Stimulated activated naive CD8-positive, alpha-beta T cell treated with anti-CD3 and anti-CD28 coated beads, Interleukin-15, Interleukin-2, amounts not matched to agents 100 U/mL and 50 U/mL, for 24 hours (primary cell): ENCODE data around the gene APOBEC3F.
"Not testable (repeated sequence)": the region's sequence is repeated elsewhere in the genome, so short reads cannot be mapped to it uniquely, and the experiment has no call there.

ENCODE experiments used
- ATAC-seq: fragments of 150-1000 bp; cut with Tn5 transposase; one replicate; pipeline ENCODE4 v1.10.0; 2021
- DNase-seq: peaks from one replicate; pipeline ENCODE4 v3.0.0; 2021

Gene APOBEC3F

GRCh38 chr22:39040538-39041296 is at the start of gene APOBEC3F:
Gene APOBEC3F, plus strand, starts transcription at chr22:39040864. Its CDS starts 97 bp downstream, at chr22:39040961.
- ATAC-seq (peak; percentile 97), DNase-seq (peak; percentile 73)

DNA sequence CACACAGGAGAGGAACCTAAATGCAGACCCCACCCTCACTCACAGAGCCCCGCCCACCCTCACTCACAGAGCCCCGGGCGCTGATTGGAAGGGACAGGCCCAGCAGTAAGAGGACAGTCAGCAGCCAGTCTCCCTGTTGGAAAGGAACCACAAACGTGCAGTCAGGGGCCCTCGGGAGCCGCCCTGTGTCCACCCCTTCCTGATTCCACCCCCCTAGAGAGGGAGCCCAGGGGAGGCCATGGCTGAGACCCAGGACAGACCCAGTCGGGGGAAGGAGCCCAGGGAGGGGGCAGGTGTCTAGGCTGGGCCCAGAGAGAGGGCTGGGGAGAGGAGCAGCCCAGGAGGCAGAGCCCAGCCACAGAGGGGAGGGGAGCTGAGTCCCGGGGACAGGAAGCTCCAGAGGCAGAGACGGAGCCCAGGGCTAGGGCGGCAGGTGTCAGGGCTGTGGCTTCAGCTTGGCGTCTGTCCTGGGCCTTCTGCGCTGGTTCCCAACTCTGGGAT is 47.7 kb upstream of the APOBEC3F start:
- not testable (repeated sequence) for DNase-seq, ATAC-seq

- ATAC-seq (no peak), DNase-seq (no peak)
These were observed 44.6 kb upstream of the APOBEC3F start for GRCh38 chr22:38996105-38996504.

GRCh38 chr22:38997518-38997917 is 43.1 kb upstream of the APOBEC3F start:
- DNase-seq = no peak
- no peak for ATAC-seq

DNA sequence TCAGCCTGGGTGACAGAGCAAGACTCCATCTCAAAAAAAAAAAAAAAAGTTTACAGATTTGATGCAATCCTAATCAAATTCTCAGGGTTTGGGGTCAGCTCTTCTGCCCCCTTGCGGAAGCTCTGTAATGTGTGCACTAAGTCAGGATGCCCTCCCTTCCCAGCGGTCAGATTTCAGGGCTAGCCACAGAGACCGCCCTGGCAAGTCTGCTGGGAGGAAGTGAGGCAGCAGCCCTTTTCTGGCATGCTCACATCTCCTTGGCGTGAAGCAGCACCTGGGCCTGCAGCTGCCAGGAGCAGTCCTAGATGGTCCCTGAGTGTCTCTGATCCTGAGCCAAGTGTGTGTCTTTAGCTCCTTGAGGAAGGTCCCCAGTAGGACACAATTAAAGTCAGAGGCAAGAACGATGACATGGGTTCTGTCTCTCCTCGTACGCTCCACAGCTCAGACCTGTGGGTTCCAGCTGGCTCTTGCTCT is 37.5 kb upstream of the APOBEC3F start:
- ATAC-seq (peak; percentile 96), DNase-seq (peak; percentile 81)

GRCh38 chr22:39007177-39007576 is 33.5 kb upstream of the APOBEC3F start:
- no peak for DNase-seq
- ATAC-seq = no peak

GRCh38 chr22:39008271-39008850 is 32.3 kb upstream of the APOBEC3F start:
- not testable (repeated sequence) for DNase-seq, ATAC-seq

GRCh38 chr22:39010946-39011345 is 29.7 kb upstream of the APOBEC3F start:
- DNase-seq (no peak), ATAC-seq (no peak)

DNA sequence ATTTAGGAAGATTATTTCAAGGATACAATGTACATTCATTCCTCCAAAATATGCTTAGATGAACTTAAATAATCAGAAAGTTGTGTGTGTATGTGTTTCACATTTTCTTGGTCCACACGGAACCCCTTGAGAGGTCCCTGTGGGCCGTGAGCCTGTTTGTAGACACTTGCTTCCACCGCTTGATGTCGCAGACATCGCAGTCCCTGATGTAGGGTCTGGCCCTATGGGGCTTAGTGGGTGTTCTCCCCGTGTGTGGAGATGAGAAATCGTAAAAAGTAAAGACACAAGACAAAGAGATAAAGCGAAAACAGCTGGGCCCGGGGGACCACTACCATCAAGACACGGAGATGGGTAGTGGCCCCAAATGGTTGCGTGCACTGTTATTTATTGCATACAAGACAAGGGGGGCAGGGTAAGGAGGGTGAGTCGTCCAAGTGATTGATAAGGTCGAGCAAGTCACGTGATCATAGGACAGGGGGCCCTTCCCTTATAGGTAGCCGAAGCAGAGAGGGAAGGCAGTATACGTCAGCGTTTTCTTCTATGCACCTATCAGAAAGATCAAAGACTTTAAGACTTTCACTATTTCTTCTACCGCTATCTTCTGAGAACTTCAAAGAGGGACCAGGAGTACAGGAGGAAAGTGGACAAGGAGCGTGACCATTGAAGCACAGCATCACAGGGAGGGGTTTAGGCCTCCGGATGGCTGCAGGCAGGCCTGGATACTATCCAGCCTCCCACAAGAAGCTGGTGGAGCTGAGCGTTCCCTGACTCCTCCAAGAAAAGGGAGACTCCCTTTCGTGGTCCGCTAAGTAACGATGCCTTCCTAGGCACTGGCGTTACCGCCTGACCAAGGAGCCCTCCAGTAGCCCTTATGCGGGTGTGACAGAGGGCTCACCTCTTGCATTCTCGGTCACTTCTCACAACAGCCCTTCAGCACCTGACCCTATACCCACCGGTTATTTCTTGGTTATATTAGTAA is 27.8 kb upstream of the APOBEC3F start:
- ATAC-seq (no peak), DNase-seq (no peak)

- not testable (repeated sequence) for DNase-seq, ATAC-seq
These were observed 27.1 kb upstream of the APOBEC3F start for GRCh38 chr22:39013561-39013941.

DNA sequence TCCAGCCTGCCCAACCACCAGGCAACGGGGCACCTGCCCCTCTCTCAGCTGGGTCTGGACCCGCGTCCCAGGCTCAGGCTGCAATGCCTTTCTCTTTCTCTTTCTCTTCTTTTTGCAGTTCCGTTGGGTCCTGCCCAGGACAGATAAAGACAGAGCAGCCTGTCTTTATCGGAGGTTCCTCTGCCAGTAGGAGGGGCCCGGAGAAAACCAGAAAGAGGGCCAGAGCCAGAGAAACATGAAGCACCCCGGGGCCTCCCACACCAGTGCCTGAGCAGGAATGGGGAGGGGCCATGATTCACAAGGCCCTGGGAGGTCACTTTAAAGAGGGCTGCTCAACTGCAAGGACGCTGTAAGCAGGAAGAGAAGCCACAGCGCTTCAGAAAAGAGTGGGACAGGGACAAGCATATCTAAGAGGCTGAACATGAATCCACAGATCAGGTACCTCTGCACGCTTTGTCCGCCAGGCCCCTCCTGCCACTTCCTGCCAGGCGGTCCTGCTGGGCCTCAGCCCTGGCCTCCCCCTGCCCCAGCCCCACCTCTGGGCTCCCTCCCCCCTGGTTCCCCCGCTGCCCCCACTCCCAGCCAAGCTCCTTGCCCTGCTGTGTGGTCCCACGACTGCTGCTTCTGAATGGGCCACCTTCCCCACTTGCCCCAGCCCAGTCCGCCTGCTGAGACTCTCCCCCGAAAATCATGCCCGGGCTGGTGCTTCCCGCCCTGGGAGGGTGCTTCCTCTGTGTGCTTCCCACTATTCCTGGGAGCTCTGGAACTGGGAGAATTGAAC is 26.5 kb upstream of the APOBEC3F start, which contains the start of gene APOBEC3C:
APOBEC3C (plus strand) TSS at position 316 of the 781 bp plus-strand sequence; CDS start at position 422, 106 bp downstream.
- peak; percentile 84 for DNase-seq
- peak; percentile 99 for ATAC-seq

DNA sequence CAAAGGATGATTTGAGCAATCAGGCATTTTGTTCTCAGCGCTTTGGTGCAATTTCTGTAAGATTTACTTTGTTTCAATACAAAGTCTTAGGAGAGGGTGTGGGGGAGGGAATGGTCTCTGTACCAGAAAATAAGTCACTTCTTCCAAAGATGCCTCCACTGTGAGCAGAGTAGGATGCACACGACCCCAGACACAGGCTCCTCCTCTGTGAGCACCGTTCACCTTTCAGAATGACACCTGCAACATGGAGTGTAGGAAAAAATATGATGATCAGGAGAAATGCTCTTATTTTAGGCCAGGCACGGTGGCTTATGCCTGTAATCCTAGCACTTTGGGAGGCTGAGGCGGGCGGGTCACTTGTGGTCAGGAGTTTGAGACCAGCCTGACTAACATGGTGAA is 25.9 kb upstream of the APOBEC3F start:
- peak; percentile 43 for ATAC-seq

GRCh38 chr22:39016592-39016991 is 24.1 kb upstream of the APOBEC3F start:
- DNase-seq (no peak), ATAC-seq (no peak)

More for the DNA sequence above, 25.9 kb upstream of the APOBEC3F start:
- not testable (repeated sequence) for DNase-seq

- no peak for ATAC-seq
- DNase-seq = no peak
These were observed 22.9 kb upstream of the APOBEC3F start for GRCh38 chr22:39017596-39018365.

DNA sequence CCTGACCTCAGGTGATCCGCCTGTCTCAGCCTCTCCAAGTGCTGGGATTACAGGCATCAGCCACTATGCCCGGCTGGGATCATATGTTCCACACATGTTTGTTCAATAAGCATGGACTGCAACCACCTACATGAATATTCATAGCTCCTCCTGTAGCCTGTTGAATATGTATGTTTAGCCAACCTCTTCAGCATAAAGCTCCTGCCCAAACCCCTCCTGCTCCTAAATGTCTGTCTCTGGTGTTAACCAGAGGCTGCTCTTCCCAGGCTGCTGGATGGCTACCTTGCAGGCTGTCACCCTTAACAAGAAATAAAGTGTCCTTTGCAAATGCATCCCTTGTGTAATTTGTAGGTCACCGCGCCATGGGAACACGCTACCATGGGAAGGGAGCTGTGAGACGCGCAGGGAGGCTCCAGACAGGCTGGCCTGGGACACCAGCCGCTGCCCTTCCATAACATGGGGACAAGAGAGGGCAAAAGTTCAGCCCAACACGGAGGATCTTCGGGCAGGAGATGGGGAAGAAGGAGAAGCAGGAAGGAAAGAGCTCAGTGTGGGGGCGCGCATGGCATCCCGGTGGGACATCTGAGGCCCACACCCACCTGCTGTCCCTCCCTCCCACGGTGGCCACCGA is 20.5 kb upstream of the APOBEC3F start:
- ATAC-seq, DNase-seq: not testable (repeated sequence)

- DNase-seq (no peak), ATAC-seq (no peak)
These were observed 19.0 kb upstream of the APOBEC3F start for GRCh38 chr22:39021552-39022250.

DNA sequence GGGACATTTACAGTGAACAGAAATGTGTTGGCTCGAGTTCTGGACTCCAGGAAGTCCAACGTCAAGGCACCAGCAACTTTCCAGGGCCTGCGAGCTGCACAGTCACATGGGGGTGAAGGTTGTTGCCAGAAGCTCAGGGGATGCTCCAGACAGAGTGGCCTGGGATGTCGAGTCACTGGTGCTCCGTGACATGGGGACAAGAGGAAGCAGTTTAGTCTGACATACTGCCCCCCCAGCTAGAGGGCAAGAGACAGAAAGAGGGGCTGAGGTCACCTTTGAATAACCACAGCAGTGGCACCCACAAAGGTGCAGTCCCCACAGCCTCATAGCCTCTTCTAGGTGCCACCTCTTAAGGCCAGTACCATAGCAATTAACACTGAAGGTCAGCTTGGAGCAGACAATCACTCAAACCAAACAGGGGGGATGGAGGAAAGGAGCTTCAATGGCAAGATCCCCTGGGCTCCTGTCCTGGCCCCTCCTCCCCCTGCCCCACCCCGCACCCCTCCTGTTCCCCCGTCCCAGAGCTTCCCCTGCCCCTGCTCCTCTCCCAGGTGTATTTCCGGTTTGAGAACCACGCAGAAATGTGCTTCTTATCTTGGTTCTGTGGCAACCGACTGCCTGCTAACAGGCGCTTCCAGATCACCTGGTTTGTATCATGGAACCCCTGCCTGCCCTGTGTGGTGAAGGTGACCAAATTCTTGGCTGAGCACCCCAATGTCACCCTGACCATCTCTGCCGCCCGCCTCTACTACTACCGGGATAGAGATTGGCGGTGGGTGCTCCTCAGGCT is 15.9 kb upstream of the APOBEC3F start:
- DNase-seq = no peak

DNA sequence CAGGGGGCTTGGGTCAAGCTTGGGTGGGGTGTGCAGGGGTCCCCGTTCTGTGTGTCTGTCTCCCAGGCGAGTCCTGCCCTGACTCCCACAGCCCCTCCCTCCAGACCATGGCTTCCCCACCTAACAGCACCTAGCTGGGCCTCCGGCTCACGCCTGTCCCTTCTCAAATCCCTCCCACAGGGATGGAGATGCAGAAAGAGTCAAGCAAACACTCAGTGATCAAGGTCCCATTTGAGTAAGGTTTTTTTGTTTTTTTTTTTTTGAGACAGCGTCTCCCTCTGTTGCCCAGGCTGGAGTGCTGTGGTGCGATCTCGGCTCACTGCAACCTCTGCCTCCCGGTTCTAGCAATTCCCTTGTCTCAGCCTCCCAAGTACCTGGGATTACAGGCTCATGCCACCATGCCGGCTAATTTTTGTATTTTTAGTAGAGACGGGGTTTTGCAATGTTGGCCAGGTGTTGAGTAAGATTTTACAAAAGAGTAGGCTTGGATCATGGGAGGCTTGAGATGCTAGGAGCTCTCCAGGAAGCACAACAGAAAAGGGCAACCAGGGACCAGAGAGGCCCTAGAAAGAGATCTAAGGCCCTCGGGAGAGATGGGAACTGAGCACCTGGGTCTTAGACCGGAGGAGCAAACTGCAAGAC is 14.0 kb upstream of the APOBEC3F start:
- no peak for DNase-seq
- ATAC-seq = no peak

More for the DNA sequence above, 15.9 kb upstream of the APOBEC3F start:
- no peak for ATAC-seq
